Stimulated activated CD8-positive, alpha-beta memory T cell treated with anti-CD3 and anti-CD28 coated beads, Interleukin-12 subunit alpha, Interleukin-12 subunit beta, amount 100 ng/mL, for 24 hours (primary cell): ENCODE data around the gene IMMT.
"Not testable (repeated sequence)": the region's sequence is repeated elsewhere in the genome, so short reads cannot be mapped to it uniquely, and the experiment has no call there.

ENCODE experiments used
- DNase-seq: peaks from one replicate; pipeline ENCODE4 v3.0.0-alpha.2; 2020; ENCODE audit errors: extremely low read depth

IMMT gene

DNA sequence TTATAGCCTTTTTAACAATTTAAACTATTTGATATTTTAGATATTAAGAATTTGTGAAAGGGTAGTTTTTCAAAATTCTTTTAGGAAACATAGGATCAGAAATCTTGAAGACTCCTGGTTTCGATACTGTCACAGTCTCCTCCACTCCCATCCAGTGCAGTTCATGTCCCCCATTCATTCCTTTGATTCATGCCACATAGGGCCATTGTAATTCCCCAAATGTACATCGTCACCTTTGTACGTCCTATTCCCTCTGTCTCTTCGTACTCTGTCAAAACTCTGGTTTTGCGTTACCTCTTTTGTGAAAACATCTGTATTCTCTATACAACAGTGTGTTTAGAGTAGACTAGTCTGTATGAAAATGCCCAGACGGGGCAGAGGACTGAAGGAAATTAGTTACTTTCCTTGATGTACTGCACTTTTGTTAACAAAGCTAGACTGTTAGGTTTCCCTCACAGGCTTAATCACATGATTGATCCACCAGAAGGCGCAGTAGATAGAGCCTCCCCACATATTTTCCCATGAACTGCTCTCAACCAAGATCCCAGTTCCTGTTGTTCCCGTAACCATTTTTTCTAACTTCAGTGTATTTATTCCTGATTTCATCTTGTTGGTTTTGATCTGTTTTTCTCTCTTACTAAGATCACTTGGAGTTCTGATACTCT lies 6.5 kb upstream of the IMMT start:
- no peak for DNase-seq

DNA sequence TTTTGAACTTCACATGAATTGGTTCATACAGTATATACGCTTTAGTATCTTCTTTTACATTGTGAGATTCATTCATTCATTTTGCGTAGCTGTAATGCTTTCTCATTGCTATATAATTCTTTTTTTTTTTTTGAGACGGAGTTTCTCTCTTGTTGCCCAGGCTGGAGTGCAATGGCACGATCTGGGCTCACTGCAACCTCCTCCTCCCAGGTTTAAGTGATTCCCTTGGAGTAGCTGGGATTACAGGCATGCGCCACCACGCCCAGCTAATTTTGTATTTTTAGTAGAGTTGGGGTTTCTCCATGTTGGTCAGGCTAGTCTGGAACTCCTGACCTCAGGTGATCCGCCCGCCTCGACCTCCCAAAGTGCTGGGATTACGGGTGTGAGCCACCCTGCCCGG lies 5.3 kb upstream of the IMMT start:
- DNase-seq, result not testable (repeated sequence)

DNA sequence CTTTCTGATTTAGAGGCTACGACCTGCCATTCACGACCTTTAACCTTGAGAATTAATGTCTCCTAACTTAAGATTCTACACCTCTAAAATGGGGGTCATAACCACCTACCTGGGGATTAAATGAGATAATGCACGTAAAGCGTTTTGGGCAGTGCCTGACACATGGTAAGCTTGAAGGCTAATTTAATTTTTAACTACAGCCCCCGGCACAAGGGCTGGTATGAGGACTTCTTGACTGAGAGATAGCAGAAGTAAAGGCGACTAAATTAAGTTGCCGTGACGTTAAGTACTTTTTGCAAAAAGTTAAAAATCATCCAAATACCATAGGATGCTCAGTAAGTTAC lies 4.5 kb upstream of the IMMT start:
- DNase-seq, result no peak

DNA sequence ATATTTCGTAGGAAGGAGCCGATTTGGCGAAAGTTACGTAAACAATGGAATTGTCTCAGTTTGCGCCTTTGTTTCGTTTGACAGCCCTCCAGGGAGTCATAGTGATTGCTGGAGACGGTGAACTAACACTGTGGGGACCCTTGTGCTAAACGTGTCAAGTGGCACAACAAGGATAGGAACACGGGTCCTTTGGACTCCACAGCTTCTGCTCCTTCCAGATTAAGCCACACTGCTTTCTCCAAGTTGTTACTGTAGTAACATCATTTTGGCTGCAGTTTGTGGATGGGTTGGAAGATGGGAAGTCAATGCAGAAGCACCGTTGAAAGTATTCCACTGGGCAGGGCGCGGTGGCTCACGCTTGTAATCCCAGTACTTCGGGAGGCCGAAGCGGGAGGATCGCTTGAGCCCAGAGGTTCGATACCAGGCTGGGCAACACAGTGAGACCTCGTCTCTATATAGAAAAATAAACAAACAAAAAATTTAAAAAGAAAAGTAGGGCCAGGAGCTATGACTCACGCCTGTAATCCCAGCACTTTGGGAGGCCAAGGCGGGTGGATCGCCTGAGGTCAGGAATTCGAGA lies 636 bp upstream of the IMMT start:
- DNase-seq, result no peak

DNA sequence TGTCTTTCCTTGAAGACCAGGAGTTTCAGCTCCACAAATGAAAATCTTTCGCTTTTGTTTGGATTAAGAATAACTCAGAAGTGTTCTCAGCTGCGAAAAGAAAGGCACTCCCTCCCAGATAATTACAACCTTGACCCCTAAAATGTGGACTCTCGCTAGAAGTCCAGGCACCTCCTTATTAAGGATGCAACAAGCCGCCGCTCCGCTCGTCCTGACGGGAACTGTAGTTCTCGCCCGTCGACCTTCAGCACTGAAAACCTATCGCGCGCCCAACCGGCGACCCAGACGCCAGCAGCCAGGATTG lies 559 bp downstream of the IMMT start:
- DNase-seq, result no peak

DNA sequence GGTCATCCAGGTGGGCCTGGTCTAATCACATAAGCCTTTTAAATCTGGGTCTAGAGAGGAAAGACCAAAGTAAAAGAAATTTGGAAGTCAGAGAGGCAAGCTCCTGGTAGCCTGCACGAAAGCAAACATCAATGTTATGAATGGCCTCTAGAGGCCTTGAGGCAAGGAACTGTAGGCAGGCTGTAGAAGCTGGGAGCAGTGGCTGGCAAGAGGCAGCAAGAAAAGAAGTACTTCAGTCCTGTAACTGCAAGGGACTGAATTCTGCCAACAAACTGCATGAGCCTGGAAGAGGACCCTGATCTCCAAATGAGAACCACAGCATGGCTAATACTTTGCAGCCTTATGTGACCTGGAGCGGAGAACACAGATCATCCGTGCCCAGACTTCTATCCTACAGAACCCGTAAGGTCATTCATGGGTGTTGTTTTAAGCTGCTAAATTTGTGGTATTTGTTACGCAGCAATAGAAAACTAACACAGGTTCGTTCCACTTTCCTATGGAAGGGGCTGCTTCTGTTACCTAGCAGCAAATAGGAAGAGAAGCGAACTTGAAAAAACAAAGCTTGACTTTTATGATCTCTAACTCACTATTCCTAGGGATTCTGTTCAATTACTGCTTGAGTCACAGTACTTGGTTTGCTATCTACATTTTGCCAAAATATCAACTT lies 1.2 kb downstream of the IMMT start:
- no peak for DNase-seq

DNA sequence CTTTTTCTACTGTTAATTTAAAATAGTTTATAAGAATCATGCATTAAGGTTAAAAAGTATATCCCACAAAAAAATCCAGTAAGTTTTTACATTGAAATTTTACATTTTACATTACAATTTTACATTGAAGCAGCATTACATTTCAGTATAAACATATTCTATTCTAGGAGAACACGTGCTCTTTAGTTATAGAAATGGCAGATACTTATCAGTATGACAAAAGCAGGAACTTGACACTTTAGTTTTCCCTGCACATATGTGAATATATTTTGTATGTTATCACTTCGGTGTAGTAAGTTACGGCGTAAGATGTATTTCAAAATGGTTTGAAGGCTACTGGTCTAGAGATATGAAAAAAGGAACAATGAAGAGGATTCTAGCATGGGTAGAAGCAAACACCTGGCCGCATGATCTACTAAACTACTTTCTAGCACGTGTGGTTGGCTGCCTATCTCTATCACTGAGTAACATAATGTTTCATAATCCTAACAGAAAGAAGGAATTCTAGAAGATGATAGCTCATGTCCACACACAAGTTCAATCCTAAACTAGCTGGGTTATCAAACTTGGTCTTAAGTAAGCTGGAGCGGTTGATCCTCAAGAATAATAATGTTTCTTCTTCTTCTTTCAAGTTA lies 5.4 kb downstream of the IMMT start:
- no peak for DNase-seq

DNA sequence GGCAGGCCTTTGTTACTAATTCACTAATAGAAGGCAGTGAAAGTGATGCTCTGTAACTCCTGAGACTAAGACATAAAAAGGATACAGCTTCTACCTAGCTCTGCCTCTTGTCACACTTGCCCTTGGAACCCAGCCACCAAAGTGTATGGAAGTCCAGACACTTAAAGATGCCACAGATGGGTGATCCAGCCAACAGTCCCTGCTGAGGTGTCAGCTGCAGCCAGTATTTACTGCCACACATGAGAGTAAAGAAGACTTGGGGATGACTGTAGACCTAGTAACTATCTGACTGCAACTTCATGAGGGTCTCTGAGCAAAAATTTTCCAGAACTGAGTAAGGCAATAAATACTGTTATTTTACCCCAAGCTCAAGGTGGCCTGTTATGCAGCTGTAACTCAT lies 8.8 kb downstream of the IMMT start:
- DNase-seq, result no peak

DNA sequence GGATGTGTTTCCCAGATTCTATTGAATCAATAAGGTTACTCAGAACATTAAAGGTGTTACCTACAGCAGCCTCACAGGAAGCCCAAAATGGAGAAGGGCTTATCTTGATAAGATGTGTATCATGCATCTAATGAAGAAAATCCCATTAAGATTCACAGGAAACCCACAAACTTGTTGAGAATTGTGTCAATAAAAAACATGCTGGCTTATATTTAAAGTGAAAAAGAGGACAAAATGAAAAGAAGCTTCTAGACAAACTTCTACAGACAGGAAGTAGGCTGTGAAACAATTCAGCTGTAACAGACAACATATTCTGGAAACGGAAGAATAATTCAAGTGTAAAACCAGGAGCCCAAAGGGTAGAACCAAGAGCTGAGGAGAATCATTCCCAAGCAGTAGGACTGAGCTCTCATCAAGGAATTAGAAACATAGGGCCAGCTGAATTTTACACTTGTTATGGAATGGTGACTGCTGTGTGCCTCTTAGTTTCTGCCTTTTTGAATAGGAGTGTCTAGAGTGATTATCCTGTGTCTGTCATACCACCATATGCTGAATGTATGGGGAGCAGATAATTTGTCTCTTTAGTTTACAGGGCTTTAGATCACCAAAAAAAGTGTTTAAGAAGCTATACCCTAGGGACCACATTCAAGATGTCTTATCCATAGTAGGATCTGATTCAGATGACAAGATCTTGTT lies 9.6 kb downstream of the IMMT start:
- no peak for DNase-seq

DNA sequence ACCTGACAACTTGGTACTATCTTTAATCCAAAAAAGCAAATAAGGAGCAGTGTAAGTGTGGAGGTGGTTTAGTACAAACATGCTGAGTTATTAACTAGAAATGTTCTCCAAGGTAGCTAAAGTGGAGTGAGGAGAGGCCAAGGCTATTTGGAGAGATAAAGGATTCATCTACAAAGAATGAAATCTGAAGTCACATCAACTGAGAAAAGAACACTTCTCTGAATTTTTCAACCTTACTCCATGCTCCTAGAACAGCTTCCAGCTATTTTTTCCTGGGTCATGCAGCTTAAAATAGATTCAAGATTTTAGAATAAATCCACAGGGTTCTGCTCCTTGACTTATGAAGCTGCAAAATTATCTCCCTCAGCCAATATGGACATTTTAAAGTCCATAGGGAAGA lies 18.7 kb downstream of the IMMT start:
- no peak for DNase-seq

DNA sequence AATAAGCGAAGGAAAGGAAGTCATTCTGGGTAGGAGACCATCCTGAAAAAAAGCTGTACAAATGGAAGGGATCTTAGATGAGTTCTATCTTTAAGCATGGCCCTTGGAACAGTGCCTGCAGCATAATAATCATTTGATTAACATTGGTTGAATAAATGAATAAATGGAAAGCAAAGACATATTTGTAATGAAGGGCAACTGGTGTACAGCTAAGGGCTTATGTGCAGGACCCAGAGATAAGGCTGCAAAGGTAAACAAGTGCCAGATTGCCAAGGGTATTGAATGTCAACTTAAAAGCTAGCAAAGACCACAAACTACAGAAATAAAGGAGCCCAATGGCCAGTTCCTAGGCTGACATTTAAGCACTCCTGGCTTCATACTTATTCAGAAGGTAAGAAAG lies 19.4 kb downstream of the IMMT start:
- DNase-seq, result no peak

DNA sequence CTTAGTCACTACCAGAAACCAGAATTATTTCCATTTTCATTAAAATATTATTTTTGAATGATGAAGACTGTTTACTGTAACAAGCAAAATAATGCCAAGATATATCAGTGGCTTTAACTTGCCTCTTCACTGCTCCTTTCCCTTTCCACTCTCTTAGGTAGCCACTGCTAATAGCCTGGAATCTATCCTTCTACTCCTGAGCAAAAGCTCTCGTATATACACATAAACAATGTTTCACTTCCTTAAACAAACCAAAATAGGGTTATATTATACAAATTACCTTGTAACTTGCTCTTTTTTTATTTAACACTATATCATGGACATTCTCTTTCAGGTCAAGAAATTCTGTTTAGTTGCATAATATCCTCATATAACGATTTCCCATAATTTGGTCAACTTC lies 20.8 kb downstream of the IMMT start:
- DNase-seq, result no peak

DNA sequence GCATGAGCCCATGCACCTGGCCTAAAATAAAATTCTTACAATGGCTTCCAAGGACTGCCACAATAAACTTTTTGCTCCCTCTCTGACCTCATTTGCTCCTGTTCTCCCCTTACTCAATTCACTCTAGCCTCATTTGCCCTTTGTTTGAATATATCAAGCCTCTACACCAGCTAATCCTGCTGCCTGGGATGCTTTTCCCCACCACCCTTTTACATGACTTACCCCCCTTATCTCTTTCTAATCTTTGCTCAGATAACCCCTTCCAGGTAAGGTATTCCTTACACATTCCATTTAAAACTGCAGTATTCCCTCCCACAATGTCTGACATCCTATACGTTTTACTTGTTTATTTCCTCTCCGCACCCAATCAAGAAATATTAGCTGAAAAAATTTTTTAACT lies 22.7 kb downstream of the IMMT start:
- no peak for DNase-seq

DNA sequence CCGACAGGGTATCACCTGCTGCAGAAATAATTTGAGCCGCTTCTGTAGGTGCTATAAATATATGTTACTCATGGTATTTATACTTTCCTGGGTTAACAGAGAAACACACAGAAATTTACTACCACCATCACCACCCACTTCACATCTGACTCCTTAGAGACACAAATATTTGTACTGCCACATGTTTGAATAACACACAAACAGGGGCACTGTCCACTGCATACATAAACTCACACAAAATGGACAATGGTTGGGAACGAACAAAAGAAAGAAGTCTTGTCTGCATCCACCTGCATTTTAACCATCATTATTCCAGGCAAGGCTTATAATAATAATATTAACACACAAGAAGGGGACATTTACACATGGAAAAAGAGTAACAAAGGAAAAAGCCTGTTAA lies 24.0 kb downstream of the IMMT start:
- no peak for DNase-seq

DNA sequence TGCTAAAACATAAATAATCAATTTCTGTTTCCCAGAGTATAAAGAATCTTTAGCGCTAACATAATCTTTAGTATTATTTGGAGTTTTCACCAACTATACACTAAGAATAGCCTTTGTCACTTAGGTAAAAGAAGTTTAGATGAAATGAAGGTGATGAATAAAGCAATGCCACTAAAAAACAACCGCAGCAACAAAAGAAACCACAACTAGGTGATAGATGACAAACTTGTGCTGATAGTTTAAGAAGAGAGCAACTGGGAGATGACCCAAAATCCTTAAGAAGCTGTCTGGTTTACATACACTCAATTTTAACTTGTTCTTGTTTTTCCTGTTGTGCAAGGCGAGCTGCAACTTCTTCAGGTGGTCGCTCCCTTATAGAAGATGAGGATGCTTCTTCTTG lies 24.8 kb downstream of the IMMT start:
- DNase-seq, result no peak

DNA sequence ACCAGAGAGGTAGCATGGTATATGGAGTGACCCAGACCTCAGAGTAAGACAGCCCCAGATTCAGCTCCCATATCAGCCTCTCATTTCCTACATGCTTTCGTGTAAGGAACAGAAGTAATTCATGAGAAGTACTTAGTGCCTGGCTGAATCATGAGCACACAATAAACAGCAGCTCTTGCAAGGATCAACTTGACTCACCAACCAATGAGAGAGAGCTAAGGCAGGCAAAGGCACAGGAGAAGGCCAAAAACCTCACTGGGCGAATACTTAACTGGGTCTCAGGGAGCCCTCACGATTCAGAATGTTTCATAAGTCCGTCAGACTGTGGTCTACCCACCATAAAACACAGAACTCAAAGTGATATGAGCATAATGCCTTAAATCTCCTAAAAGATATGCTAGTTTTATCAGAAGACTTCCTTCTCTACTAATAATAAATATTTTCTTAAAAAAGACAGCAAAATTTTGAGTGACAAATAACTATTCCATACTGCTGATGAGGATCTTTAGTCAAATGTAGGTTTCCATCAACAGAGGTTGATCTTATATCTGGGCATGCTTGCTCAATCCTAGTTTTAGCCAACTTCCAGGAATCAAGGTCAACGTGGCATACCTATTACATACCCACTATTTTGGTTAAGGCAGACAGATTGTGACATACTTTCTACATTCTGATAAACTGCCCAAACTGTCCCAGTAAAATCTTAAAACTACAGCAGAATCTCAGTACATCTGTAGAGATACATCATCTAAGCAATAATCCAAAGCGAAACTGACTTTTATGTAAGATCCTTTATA lies 34.9 kb downstream of the IMMT start:
- no peak for DNase-seq

DNA sequence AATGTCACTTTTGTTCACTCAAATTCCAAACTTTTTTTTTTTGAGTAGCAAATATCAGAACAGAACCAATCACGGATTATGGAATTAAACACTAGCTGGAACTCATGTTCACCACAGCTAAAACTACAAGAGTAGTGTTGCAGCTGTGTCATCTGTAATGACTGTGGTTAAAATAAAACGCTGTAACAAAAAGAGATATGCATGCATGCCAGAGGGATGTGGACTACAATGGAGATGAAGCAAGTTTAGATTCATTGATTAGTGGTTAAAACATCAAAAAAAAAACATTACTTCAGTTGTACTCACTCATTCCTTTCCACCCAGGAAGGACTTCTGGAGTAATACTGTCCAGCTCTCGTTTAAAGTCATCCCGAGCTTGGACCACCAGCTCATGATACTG lies 37.0 kb downstream of the IMMT start:
- DNase-seq, result no peak

DNA sequence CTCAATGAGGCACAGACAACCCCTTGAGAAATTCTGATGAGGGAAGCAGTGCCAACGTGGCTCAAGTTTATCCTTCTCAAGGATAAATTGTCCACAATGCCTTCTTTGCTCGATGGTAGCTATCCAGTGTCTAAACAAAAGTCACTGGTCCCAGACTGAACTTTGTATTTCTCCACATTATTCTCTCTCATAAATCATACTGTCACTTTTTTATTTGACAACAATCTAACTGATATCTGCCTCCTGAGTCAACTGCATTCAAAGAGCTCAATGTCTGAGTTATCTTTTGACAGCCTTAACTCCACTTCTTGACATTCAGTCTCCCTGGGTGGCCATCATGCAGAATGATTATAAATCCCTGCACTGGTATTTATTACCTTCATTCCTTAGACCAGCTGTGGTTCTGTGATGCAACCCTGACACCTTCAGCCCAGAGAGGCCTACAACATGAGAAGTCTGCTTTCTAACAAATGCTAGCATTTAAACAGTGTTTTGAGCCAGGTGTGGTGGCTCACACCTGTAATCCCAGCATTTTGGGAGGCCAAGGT lies 38.2 kb downstream of the IMMT start:
- DNase-seq, result no peak

DNA sequence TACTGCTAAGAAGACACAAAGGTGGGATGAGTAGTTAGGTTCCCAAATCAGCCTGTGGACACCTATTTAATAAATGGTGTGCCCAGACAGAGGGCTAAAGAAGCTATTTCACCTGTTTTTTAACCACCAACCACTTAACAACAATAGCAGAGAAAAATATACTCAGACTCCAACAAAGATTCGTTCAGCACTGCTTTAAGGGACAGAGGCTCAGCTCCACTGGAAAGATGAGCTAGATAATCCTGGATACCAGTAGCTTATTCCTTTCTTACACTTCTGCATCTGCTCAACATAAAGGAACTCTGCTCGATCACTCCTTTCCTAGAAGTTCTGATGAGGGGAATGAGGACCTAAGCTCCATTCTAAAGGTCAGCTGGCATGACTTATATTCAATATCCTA lies 44.8 kb downstream of the IMMT start:
- no peak for DNase-seq

DNA sequence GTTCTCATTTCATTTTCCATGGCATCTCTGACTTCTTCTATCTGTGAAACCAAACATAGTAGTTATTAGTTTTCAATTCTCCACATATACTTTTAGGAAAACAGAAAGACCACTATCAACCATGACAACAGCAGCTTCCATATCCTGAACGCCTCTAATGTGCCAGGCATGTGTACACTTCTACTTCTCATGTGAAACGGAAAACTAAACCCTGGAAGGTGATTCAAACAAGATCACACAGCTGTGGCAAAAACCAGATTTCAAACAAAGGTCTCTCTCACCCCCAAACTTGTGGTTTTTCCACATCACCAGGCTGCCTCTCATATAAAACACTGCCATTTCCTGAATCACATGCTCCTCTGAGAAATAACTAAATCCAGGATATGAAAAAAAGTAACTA lies 47.5 kb downstream of the IMMT start:
- no peak for DNase-seq

DNA sequence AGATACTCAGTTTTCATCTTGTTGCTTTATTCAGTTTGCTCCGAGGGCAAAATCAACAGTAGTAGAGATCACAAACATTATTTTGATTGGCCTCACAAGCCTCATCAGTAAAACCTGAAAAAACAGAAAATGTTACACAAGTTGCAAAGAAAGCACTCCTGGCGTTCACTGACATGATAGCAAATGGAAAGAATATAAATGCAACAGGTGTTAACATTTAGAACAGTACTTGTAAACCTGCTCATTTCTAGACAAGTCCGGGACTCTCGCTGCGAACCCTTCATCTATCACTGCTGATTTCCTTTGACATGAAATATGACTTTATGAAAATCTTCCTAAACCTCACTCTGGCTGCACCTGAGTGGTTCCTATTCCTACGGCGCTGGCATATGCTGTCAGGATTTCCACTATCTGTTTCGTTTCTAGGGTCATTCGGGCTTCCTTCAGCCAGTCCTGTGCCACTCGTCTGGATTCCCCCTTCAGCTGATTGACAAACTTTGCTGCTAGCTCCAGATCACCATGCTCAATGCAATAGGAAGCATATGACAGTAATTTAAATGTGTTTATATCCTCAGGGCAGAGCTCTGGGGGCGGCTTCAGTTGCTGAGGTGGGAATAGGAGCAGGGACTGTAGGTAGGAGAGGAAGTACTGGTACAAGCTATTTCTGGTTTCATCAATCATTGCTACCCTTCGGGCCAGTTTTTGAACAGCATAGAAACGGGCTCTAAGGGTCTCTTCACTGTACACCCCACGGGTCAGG lies 51.2 kb downstream of the IMMT start:
- DNase-seq, result no peak
